Hepatocyte (in vitro differentiated cells): ENCODE data around the gene FAM32A. TPM values are rescaled to one million over a fixed set of nuclear protein-coding genes. Genes with fewer than 3 reads are reported as not detected.

ENCODE experiments used
- DNase-seq: peaks from one replicate; pipeline ENCODE4 v3.0.0-alpha.2; 2016; ENCODE audit warnings: low spot score
- H2AFZ ChIP-seq: fragments of 200-600 bp; sonication (generic); 2 replicates; pipeline ENCODE4 v1.6.0; 2016; ENCODE audit warnings: antibody characterized with exemption, mild to moderate bottlenecking
- H3K27ac ChIP-seq: fragments of 200-600 bp; sonication (generic); 2 replicates; pipeline ENCODE4 v1.5.1; 2016; ENCODE audit warnings: mild to moderate bottlenecking
- H3K27me3 ChIP-seq: fragments of 200-600 bp; sonication (generic); 2 replicates; pipeline ENCODE4 v1.6.1; 2016
- H3K36me3 ChIP-seq: fragments of 200-600 bp; sonication (generic); replicated peaks from 2 replicates; pipeline ENCODE4 v1.5.1; 2016; ENCODE audit warnings: low read depth; ENCODE audit not compliant: insufficient read depth
- H3K4me1 ChIP-seq: fragments of 200-600 bp; sonication (generic); 2 replicates; pipeline ENCODE4 v1.5.1; 2016; ENCODE audit warnings: mild to moderate bottlenecking, moderate library complexity; ENCODE audit not compliant: insufficient read depth
- H3K4me2 ChIP-seq: fragments of 200-600 bp; sonication (generic); 2 replicates; pipeline ENCODE4 v1.6.0; 2016
- H3K4me3 ChIP-seq: fragments of 200-600 bp; sonication (generic); 2 replicates; pipeline ENCODE4 v1.5.1; 2016; ENCODE audit warnings: mild to moderate bottlenecking
- H3K79me2 ChIP-seq: fragments of 200-600 bp; sonication (generic); 2 replicates; pipeline ENCODE4 v1.6.0; 2017; ENCODE audit warnings: mild to moderate bottlenecking
- H3K9me2 ChIP-seq: fragments of 200-600 bp; sonication (generic); replicated peaks from 2 replicates; pipeline ENCODE4 v1.6.0; 2017; ENCODE audit warnings: mild to moderate bottlenecking; ENCODE audit not compliant: insufficient read depth
- H3K9me3 ChIP-seq: fragments of 200-600 bp; sonication (generic); 2 replicates; pipeline ENCODE4 v1.5.1; 2016; ENCODE audit warnings: low read depth, mild to moderate bottlenecking
- H4K20me1 ChIP-seq: fragments of 200-600 bp; sonication (generic); 2 replicates; pipeline ENCODE4 v1.6.0; 2016; ENCODE audit warnings: mild to moderate bottlenecking; ENCODE audit not compliant: insufficient read depth, poor library complexity, severe bottlenecking
- EZH2 ChIP-seq: fragments of 200-600 bp; sonication (generic); IDR thresholded peaks from 2 replicates; pipeline ENCODE4 v1.6.1; 2016; ENCODE audit warnings: antibody characterized with exemption, mild to moderate bottlenecking, borderline replicate concordance
- EZH2phosphoT487 ChIP-seq: fragments of 200-600 bp; sonication (generic); IDR thresholded peaks from one replicate; pipeline ENCODE4 v1.6.1; 2018; ENCODE audit warnings: antibody characterized with exemption, mild to moderate bottlenecking, low read depth, moderate library complexity; ENCODE audit not compliant: unreplicated experiment, severe bottlenecking
- WGBS: methylation state at CpG from one replicate; pipeline ENCODE4 v1.1.6; 2016; ENCODE audit warnings: low lambda C conversion rate; ENCODE audit errors: missing lambda C conversion rate; 5-methylcytosine and 5-hydroxymethylcytosine counted together
- polyA plus RNA-seq: library from polyadenylated mRNA; unstranded; fragments of >200 nt; fragmentation: Nextera tagmentation; extraction: Ambion mirVana; gene quantifications from 2 replicates; pipeline ENCODE4 v1.2.1, GENCODE V29; 2016
- total RNA-seq: library from RNA; depleted of rRNA; stranded (reverse); fragments of >200 nt; gene quantifications from 2 replicates; pipeline ENCODE4 v1.2.3, GENCODE V29; 2014
- TF ChIP-seq, protein P1 (sequence below): fragments of 200-600 bp; sonication (generic); IDR thresholded peaks from 2 replicates; pipeline ENCODE4 v1.5.1; 2016; ENCODE audit warnings: antibody characterized with exemption, mild to moderate bottlenecking; ENCODE audit not compliant: poor library complexity

Gene FAM32A
- total and polyA plus RNA-seq, 2 experiments from 2014 or later, result 132 to 154 TPM

DNA sequence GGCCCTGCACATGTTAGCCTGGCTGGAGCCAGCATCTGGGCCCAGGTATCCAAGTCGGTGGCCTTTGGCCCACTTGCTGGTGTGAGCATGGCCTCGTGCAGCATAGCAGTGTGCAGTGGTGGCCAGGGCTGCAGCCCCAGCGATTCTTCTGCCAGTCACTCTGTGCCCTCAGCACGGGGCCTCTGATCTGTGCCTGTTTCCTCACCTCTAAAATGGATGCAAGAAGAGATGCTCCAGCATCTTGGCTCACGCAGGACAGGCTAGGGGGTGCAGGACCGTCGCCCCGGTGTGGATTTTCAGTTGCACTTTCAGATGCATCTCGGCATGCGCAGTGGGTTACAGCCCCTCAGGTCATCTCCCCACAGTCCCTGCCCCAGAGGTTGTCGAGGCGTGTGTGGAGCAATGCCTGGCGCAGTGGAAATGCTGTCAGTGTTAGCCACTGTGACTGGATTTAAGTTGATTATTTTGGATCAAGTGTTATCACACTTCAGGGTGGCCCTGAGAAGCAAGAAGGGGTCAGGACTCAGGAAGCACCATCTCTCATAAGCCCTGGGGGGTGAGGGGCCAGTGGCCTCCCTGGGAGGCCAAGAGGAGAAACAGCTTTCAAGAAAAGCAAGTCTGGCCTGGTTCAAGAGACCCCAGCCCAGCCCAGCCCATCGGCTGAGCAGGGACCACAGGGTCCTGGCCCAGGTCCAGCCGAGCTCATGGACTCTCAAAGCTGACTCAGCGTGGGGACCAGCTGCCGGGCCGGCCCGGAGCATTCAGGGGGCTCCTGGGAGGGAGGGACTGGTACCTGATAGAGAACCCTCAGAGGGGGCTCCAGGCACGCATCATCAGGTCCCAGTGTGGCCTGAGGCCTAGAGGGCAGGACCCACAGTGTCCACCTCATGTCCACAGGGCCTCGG is 40.3 kb downstream of the FAM32A start:
- Histone ChIP-seq H4K20me1 (no peaks in the 10 kb centered on the region), H3K4me3 (no peak overlapping the region), H3K9me3 (peaks cover 5% of the 10 kb centered on the region), H3K27ac (no peak overlapping the region), H3K27me3 (no peaks in the 10 kb centered on the region), H3K9me2 (no peaks in the 10 kb centered on the region), H2AFZ (no peak overlapping the region), H3K4me2 (no peak overlapping the region), H3K4me1 (no peaks in the 10 kb centered on the region), H3K36me3 (no peaks in the 10 kb centered on the region), H3K79me2 (peaks cover 4% of the 10 kb centered on the region)
- TF ChIP-seq EZH2phosphoT487, result no peak
- no peak for TF ChIP-seq EZH2
- 93% methylated on average over 17 of the region's 21 CpGs for WGBS
- DNase-seq, result no peak

DNA sequence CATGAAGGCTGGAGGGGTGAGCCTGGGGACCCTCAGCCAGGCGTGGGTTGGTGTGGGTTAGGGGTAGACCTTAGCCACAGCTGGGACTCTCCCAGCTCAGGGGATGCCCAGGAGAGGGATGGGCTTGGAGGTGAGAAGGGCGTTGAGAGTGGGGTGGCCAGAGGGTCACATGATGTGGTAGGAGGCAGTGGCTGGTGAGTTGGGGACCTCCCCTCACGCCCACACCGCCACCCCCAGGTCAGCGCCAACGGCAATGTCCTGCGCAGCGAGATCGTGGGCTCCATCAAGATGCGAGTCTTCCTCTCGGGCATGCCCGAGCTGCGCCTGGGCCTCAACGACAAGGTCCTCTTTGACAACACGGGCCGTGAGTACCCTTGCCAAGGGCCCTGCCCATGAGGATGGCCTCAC is 41.0 kb downstream of the FAM32A start:
- Histone ChIP-seq H2AFZ (no peak overlapping the region), H3K4me2 (no peak overlapping the region), H3K9me2 (no peaks in the 10 kb centered on the region), H3K79me2 (peaks cover 2% of the 10 kb centered on the region), H3K36me3 (no peaks in the 10 kb centered on the region), H4K20me1 (no peaks in the 10 kb centered on the region), H3K4me1 (no peaks in the 10 kb centered on the region), H3K4me3 (no peak overlapping the region), H3K9me3 (no peaks in the 10 kb centered on the region), H3K27me3 (no peaks in the 10 kb centered on the region), H3K27ac (no peak overlapping the region)
- TF ChIP-seq EZH2, result no peak
- TF ChIP-seq EZH2phosphoT487, result no peak
- TF ChIP-seq, protein P1, sequence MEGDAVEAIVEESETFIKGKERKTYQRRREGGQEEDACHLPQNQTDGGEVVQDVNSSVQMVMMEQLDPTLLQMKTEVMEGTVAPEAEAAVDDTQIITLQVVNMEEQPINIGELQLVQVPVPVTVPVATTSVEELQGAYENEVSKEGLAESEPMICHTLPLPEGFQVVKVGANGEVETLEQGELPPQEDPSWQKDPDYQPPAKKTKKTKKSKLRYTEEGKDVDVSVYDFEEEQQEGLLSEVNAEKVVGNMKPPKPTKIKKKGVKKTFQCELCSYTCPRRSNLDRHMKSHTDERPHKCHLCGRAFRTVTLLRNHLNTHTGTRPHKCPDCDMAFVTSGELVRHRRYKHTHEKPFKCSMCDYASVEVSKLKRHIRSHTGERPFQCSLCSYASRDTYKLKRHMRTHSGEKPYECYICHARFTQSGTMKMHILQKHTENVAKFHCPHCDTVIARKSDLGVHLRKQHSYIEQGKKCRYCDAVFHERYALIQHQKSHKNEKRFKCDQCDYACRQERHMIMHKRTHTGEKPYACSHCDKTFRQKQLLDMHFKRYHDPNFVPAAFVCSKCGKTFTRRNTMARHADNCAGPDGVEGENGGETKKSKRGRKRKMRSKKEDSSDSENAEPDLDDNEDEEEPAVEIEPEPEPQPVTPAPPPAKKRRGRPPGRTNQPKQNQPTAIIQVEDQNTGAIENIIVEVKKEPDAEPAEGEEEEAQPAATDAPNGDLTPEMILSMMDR, result no peak
- 96% methylated on average over 16 of the region's 16 CpGs for WGBS
- no peak for DNase-seq

DNA sequence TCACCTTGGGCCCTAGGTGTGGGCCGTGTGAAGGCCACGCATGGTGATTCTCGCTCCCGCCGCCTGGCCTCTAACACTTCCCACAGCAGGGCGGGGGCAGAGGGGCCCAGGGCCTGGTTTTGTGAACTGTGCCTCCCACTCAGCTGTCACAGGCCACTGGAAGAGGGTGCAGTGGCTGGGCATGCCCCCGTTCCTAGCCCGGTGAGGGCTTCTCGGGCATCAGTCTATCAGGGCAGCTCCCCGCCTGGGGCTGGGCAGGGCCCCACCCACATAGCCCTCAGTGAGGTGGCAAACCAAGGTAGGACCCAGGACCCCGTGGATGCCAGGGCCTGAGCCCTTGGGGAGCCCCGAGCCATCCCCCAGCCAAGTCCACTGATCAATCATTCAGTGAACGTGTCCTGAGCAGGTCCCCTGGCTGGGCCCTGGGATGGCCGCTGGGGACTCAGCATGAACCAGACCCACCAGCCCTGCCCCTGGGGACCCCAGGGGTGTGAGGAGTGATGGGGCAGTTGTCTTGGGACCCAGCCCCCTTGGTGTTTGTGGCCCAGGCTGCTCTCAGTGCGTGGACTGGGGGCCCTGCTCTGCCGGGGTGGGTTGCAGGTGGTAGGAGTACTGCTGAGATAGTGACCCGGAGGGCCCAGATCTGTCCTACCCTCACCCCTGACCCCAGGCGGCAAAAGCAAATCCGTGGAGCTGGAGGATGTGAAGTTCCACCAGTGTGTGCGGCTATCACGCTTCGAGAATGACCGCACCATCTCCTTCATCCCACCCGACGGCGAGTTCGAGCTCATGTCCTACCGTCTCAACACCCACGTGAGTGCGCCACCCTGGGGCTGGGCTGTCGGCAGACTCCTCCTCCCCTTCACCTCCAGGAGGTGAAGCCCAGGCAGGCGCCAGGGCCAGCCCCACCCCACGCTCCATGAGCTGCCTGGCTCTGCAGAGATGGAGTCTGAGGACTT is 41.9 kb downstream of the FAM32A start:
- no peaks in the 10 kb centered on the region for H4K20me1 ChIP-seq
- no peak overlapping the region for H2AFZ ChIP-seq
- no peaks in the 10 kb centered on the region for H3K9me2 ChIP-seq
- no peaks in the 10 kb centered on the region for H3K79me2 ChIP-seq
- no peaks in the 10 kb centered on the region for H3K27me3 ChIP-seq
- no peak for TF ChIP-seq EZH2
- TF ChIP-seq, protein P1, result no peak
- TF ChIP-seq EZH2phosphoT487, result no peak
- no peaks in the 10 kb centered on the region for H3K36me3 ChIP-seq
- H3K4me1 ChIP-seq, result no peaks in the 10 kb centered on the region
- WGBS, result 92% methylated on average over 33 of the region's 33 CpGs
- no peak overlapping the region for H3K4me2 ChIP-seq
- no peak overlapping the region for H3K27ac ChIP-seq
- no peaks in the 10 kb centered on the region for H3K9me3 ChIP-seq
- no peak overlapping the region for H3K4me3 ChIP-seq
- no peak for DNase-seq
